ENCODE results near the gene TMEM59.
"Not testable (repeated sequence)": the region's sequence is repeated elsewhere in the genome, so short reads cannot be mapped to it uniquely, and the experiment has no call there.

The TMEM59 gene

GRCh38 chr1:54003249-54003646, 49.8 kb downstream of the TMEM59 start:
- no peaks in the 10 kb centered on the region for H3K27me3 ChIP-seq (ENCODE audit: insufficient read depth, low read length)
- no peaks in the 10 kb centered on the region for H3K36me3 ChIP-seq (ENCODE audit: insufficient read depth, low read length)
- peaks cover 2% of the 10 kb centered on the region for H3K9me3 ChIP-seq (ENCODE audit: low read length)
- no peak overlapping the region for H3K4me3 ChIP-seq (ENCODE audit: low read length)
- no peaks in the 10 kb centered on the region for H3K4me1 ChIP-seq (ENCODE audit: insufficient read depth, low read length)
- no peak overlapping the region for H2AFZ ChIP-seq (ENCODE audit: low read depth, low read length)

- H3K4me3 ChIP-seq (ENCODE audit: low read length) = no peak overlapping the region
- H3K27me3 ChIP-seq (ENCODE audit: insufficient read depth, low read length) = no peaks in the 10 kb centered on the region
Observed at GRCh38 chr1:54002544-54003248, 50.3 kb downstream of the TMEM59 start.

GRCh38 chr1:54001591-54001990, 51.4 kb downstream of the TMEM59 start:
- no peaks in the 10 kb centered on the region for H3K4me1 ChIP-seq (ENCODE audit: insufficient read depth, low read length)
- H3K9me3 ChIP-seq (ENCODE audit: low read length) = peaks cover 2% of the 10 kb centered on the region
- no peak overlapping the region for H3K4me3 ChIP-seq (ENCODE audit: low read length)
- no peaks in the 10 kb centered on the region for H3K27me3 ChIP-seq (ENCODE audit: insufficient read depth, low read length)
- no peaks in the 10 kb centered on the region for H3K36me3 ChIP-seq (ENCODE audit: insufficient read depth, low read length)
- H2AFZ ChIP-seq (ENCODE audit: low read depth, low read length) = no peak overlapping the region

More at GRCh38 chr1:54002544-54003248, 50.3 kb downstream of the TMEM59 start:
- Histone ChIP-seq H3K4me1 (ENCODE audit: insufficient read depth, low read length) (no peaks in the 10 kb centered on the region), H3K9me3 (ENCODE audit: low read length) (peaks cover 2% of the 10 kb centered on the region), H3K36me3 (ENCODE audit: insufficient read depth, low read length) (no peaks in the 10 kb centered on the region), H2AFZ (ENCODE audit: low read depth, low read length) (no peak overlapping the region)

GRCh38 chr1:53999920-54000319, 53.1 kb downstream of the TMEM59 start:
- Histone ChIP-seq H3K36me3 (ENCODE audit: insufficient read depth, low read length) (no peaks in the 10 kb centered on the region), H3K27me3 (ENCODE audit: insufficient read depth, low read length) (no peaks in the 10 kb centered on the region), H2AFZ (ENCODE audit: low read depth, low read length) (no peak overlapping the region), H3K4me1 (ENCODE audit: insufficient read depth, low read length) (no peaks in the 10 kb centered on the region), H3K4me3 (ENCODE audit: low read length) (no peak overlapping the region), H3K9me3 (ENCODE audit: low read length) (peaks cover 2% of the 10 kb centered on the region)

- Histone ChIP-seq H3K9me3 (ENCODE audit: low read length) (peaks cover 1% of the 10 kb centered on the region), H3K4me1 (ENCODE audit: insufficient read depth, low read length) (no peaks in the 10 kb centered on the region), H3K4me3 (ENCODE audit: low read length) (no peak overlapping the region), H3K36me3 (ENCODE audit: insufficient read depth, low read length) (no peaks in the 10 kb centered on the region), H2AFZ (ENCODE audit: low read depth, low read length) (no peak overlapping the region), H3K27me3 (ENCODE audit: insufficient read depth, low read length) (no peaks in the 10 kb centered on the region)
Observed at GRCh38 chr1:53998223-53998622, 54.8 kb downstream of the TMEM59 start.

GRCh38 chr1:53995683-53996082, 57.3 kb downstream of the TMEM59 start:
- no peak overlapping the region for H2AFZ ChIP-seq (ENCODE audit: low read depth, low read length)
- H3K4me3 ChIP-seq (ENCODE audit: low read length) = no peak overlapping the region
- no peaks in the 10 kb centered on the region for H3K4me1 ChIP-seq (ENCODE audit: insufficient read depth, low read length)
- H3K27me3 ChIP-seq (ENCODE audit: insufficient read depth, low read length) = no peaks in the 10 kb centered on the region
- no peaks in the 10 kb centered on the region for H3K9me3 ChIP-seq (ENCODE audit: low read length)
- no peaks in the 10 kb centered on the region for H3K36me3 ChIP-seq (ENCODE audit: insufficient read depth, low read length)

GRCh38 chr1:53994516-53994915, 58.5 kb downstream of the TMEM59 start:
- not testable (repeated sequence) for H3K36me3 ChIP-seq (ENCODE audit: insufficient read depth, low read length); H3K4me1 ChIP-seq (ENCODE audit: insufficient read depth, low read length); H3K9me3 ChIP-seq (ENCODE audit: low read length); H3K27me3 ChIP-seq (ENCODE audit: insufficient read depth, low read length); H3K4me3 ChIP-seq (ENCODE audit: low read length); H2AFZ ChIP-seq (ENCODE audit: low read depth, low read length)

- H3K36me3 ChIP-seq (ENCODE audit: insufficient read depth, low read length) = no peaks in the 10 kb centered on the region
- H3K4me3 ChIP-seq (ENCODE audit: low read length) = no peak overlapping the region
Observed at GRCh38 chr1:53992085-53992874, 60.7 kb downstream of the TMEM59 start.

GRCh38 chr1:53987880-53988279, 65.1 kb downstream of the TMEM59 start:
- H3K9me3 ChIP-seq (ENCODE audit: low read length) = no peaks in the 10 kb centered on the region
- no peaks in the 10 kb centered on the region for H3K27me3 ChIP-seq (ENCODE audit: insufficient read depth, low read length)
- no peaks in the 10 kb centered on the region for H3K36me3 ChIP-seq (ENCODE audit: insufficient read depth, low read length)
- H3K4me1 ChIP-seq (ENCODE audit: insufficient read depth, low read length) = no peaks in the 10 kb centered on the region
- no peak overlapping the region for H2AFZ ChIP-seq (ENCODE audit: low read depth, low read length)
- no peak overlapping the region for H3K4me3 ChIP-seq (ENCODE audit: low read length)

More at GRCh38 chr1:53992085-53992874, 60.7 kb downstream of the TMEM59 start:
- H3K27me3 ChIP-seq (ENCODE audit: insufficient read depth, low read length) = no peaks in the 10 kb centered on the region
- H2AFZ ChIP-seq (ENCODE audit: low read depth, low read length) = no peak overlapping the region
- H3K4me1 ChIP-seq (ENCODE audit: insufficient read depth, low read length) = no peaks in the 10 kb centered on the region
- no peaks in the 10 kb centered on the region for H3K9me3 ChIP-seq (ENCODE audit: low read length)

- Histone ChIP-seq H3K4me3 (ENCODE audit: low read length) (no peak overlapping the region), H2AFZ (ENCODE audit: low read depth, low read length) (no peak overlapping the region), H3K27me3 (ENCODE audit: insufficient read depth, low read length) (no peaks in the 10 kb centered on the region), H3K36me3 (ENCODE audit: insufficient read depth, low read length) (no peaks in the 10 kb centered on the region), H3K9me3 (ENCODE audit: low read length) (no peaks in the 10 kb centered on the region), H3K4me1 (ENCODE audit: insufficient read depth, low read length) (peaks cover 8% of the 10 kb centered on the region)
Observed at GRCh38 chr1:53986458-53986857, 66.5 kb downstream of the TMEM59 start.

GRCh38 chr1:53984726-53985125, 68.3 kb downstream of the TMEM59 start:
- H3K36me3 ChIP-seq (ENCODE audit: insufficient read depth, low read length) = no peaks in the 10 kb centered on the region
- H3K9me3 ChIP-seq (ENCODE audit: low read length) = no peaks in the 10 kb centered on the region
- H3K4me3 ChIP-seq (ENCODE audit: low read length) = no peak overlapping the region
- no peaks in the 10 kb centered on the region for H3K27me3 ChIP-seq (ENCODE audit: insufficient read depth, low read length)
- H3K4me1 ChIP-seq (ENCODE audit: insufficient read depth, low read length) = peaks cover 8% of the 10 kb centered on the region
- no peak overlapping the region for H2AFZ ChIP-seq (ENCODE audit: low read depth, low read length)

- Histone ChIP-seq H3K36me3 (ENCODE audit: insufficient read depth, low read length) (no peaks in the 10 kb centered on the region), H2AFZ (ENCODE audit: low read depth, low read length) (peak overlapping the region; percentile 64), H3K4me3 (ENCODE audit: low read length) (peak overlapping the region; percentile 8)
Observed at GRCh38 chr1:53982763-53983104, 70.3 kb downstream of the TMEM59 start.

GRCh38 chr1:53982034-53982762, 70.8 kb downstream of the TMEM59 start:
- Histone ChIP-seq H3K4me1 (ENCODE audit: insufficient read depth, low read length) (peaks cover 8% of the 10 kb centered on the region), H3K27me3 (ENCODE audit: insufficient read depth, low read length) (no peaks in the 10 kb centered on the region), H3K4me3 (ENCODE audit: low read length) (peak overlapping the region; percentile 8), H3K36me3 (ENCODE audit: insufficient read depth, low read length) (no peaks in the 10 kb centered on the region), H3K9me3 (ENCODE audit: low read length) (no peaks in the 10 kb centered on the region), H2AFZ (ENCODE audit: low read depth, low read length) (peak overlapping the region; percentile 64)

More at GRCh38 chr1:53982763-53983104, 70.3 kb downstream of the TMEM59 start:
- H3K9me3 ChIP-seq (ENCODE audit: low read length) = no peaks in the 10 kb centered on the region
- no peaks in the 10 kb centered on the region for H3K27me3 ChIP-seq (ENCODE audit: insufficient read depth, low read length)
- H3K4me1 ChIP-seq (ENCODE audit: insufficient read depth, low read length) = peaks cover 8% of the 10 kb centered on the region

Measured in neuron (in vitro differentiated cells).